Measurements from ENCODE around the gene OR2A2.

The OR2A2 gene

DNA sequence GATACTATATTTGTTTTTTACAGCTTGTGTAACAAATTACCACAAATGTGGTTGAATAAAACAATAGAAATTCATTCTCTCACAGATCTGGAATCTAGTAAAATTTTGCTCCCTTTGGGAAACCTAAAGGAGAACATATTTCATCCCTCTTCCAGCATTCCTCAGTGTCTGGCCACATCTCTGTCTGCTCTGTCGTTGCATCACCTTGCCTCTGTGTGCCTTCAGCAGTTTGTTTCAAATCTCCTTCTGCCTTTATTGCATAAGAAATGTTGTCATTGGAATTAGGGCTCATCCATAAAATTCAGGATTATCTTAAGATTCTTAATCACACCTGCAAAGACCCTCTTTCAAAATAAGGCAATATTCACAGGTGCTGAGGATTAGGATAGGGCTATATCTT is 28.1 kb downstream of the OR2A2 start:
- DNase-seq (ENCODE audit: low spot score) = no peak

DNA sequence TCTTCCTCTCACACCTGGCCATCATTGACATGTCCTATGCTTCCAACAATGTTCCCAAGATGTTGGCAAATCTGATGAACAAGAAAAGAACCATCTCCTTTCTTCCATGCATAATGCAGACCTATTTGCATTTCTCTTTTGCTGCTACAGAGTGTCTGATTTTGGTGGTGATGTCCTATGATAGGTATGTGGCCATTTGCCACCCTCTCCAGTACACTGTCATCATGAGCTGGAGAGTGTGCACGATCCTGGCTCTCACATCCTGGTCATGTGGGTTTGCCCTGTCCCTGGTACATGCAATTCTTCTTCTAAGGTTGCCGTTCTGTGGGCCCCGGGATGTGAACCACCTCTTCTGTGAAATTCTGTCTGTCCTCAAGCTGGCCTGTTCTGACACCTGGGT is 32.8 kb downstream of the OR2A2 start:
- no peak for DNase-seq (ENCODE audit: low spot score)

DNA sequence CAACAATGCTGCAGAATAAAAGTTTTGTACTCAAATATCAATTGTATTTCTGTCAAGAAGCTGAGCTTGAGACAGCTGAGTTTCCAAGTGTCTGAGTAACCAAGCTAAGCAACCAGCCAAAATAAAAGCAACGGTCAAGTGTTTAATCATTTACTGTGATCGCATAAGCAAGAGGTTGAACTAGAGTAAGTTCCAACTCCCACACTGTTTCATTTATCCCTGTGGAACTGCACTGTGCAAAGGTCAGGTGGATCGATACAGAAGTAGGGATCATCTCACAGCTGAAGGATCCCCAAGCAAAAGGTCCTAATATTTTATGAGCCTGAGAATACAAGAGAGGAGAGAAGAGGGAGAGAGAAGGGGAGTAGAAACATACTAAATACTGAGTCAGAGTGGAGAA is 35.0 kb downstream of the OR2A2 start:
- no peak for DNase-seq (ENCODE audit: low spot score)

DNA sequence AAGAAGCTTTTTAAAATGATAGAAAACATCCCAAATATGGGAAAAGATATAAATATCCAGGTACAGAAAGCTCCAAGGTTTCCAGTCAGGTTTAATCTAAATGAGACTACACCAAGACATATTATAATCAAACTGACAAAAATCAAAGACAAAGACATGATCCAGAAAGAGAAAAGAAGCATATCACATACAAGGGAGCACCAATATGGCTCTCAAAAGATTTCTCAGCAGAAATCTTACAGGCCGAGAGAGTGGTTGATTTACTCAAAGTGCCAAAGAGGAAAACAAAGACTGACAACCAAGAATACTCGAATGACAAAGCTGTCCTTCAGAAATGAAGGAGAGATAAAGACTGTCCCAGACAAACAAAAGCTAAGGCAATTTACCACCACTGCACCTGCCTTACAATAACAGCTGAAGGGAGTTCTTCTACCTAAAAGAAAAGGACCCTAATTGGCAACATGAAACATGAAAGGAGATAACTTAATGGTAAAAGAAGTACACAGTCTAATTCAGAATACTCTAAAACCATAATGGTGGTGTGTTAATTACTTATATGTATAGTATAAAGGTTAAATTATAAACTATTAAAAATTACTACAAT is 38.9 kb downstream of the OR2A2 start:
- no peak for DNase-seq (ENCODE audit: low spot score)

DNA sequence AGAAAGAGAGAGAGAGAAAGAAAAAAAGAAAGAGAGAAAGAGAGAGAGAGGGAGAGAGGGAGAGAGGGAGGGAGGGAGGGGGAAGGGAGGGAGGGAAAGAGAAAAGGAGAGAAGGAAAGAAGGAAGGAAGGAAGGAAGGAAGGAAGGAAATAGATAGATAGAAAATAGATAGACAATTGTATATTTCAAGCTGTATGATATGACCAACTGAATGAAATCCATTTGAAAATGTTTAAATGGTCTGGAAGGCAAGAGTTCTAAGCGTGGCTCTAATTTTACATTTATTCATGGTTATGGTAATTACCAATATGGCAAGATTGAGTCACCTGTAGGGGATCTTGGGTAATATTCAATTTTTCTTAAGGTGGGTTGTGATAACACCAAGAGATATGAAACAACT is 49.5 kb downstream of the OR2A2 start:
- DNase-seq (ENCODE audit: low spot score) = no peak

All from NAMALWA (cell line).